Breast epithelium (tissue), 4 donors: ENCODE measurements around the gene BTF3. TPM values are rescaled to one million over a fixed set of nuclear protein-coding genes. Genes with fewer than 3 reads are reported as not detected.

Source experiments
- DNase-seq, 2 donors: peaks; one replicate each; pipeline ENCODE4 v3.0.0-alpha.2; 2019; ENCODE audit warnings: low spot score in 2 of 2
- H3K27ac ChIP-seq, 2 donors: fragments of 200-600 bp; sonication (generic) in 1 of 2; one replicate each; pipeline ENCODE4 v1.5.1; 2016 to 2019; ENCODE audit warnings: mild to moderate bottlenecking in 1 of 2
- H3K27me3 ChIP-seq, 2 donors: fragments of 200-600 bp; sonication (generic) in 1 of 2; one replicate each; pipeline versions ENCODE4 v1.5.1 to v1.6.0; 2017 to 2019; ENCODE audit warnings: control low read depth in 1 of 2, mild to moderate bottlenecking in 1 of 2
- H3K36me3 ChIP-seq: fragments of 200-600 bp; one replicate; pipeline ENCODE4 v1.5.1; 2019
- H3K4me1 ChIP-seq, 2 donors: fragments of 200-600 bp; sonication (generic); one replicate each; pipeline ENCODE4 v1.5.1; 2016 to 2019; ENCODE audit warnings: control low read depth in 1 of 2
- H3K4me3 ChIP-seq, 3 donors: fragments of 200-600 bp; sonication (generic); 1 replicate in 2 of 3; 2 replicates in 1 of 3; pipeline ENCODE4 v1.5.1; 2016 to 2019; ENCODE audit warnings: mild to moderate bottlenecking in 3 of 3, moderate library complexity in 2 of 3
- H3K9me3 ChIP-seq, 2 donors: fragments of 200-600 bp; sonication (generic) in 1 of 2; one replicate each; pipeline ENCODE4 v1.5.1; 2016 to 2019; ENCODE audit warnings: control low read depth in 1 of 2
- POLR2A ChIP-seq: fragments of 450-650 bp; IDR thresholded peaks from one replicate; pipeline ENCODE4 v1.6.1; 2016; ENCODE audit warnings: antibody characterized with exemption, mild to moderate bottlenecking, moderate library complexity
- POLR2AphosphoS5 ChIP-seq, 3 donors: sonication (generic); formaldehyde crosslinking; IDR thresholded peaks; one replicate each; pipeline ENCODE4 v1.6.1; 2017; ENCODE audit warnings: antibody characterized with exemption in 3 of 3
- intact Hi-C: fragments of 100-400 bp; cut with DNase I; formaldehyde crosslinking; loops from one replicate; pipeline ENCODE4 v1.15.1; 2023; ENCODE audit warnings: low total_unique reads
- total RNA-seq, 3 donors: library from RNA; depleted of rRNA; stranded (reverse); fragments of >200 nt; gene quantifications; one replicate each; pipeline ENCODE4 v1.1.0, GENCODE V29; 2016
- TF ChIP-seq, protein P1 (sequence below), 3 donors: fragments of 450-650 bp; IDR thresholded peaks; one replicate each; pipeline ENCODE4 v1.5.1; 2016 to 2017; ENCODE audit warnings: antibody characterized with exemption in 3 of 3, mild to moderate bottlenecking in 3 of 3, moderate library complexity in 3 of 3

Gene BTF3
- 100 to 1,000 TPM; 503 to 575 (median 519) TPM for total RNA-seq

GRCh38 chr5:73498057-73498992 is at the start of gene BTF3:
Gene BTF3 (plus strand): TSS chr5:73498442. CDS start chr5:73498668, 226 bp downstream.
- Histone ChIP-seq H3K9me3 (no peaks in the 10 kb centered on the region), H3K36me3 (no peaks in the 10 kb centered on the region), H3K27ac (peak within 1 kb of the TSS; percentile 97 to 99), H3K4me1 (peaks cover 2 to 15% of the 10 kb centered on the region in 2 donors), H3K4me3 (peak within 1 kb of the TSS; percentile 91 to 98 (median 97)), H3K27me3 (no peaks in the 10 kb centered on the region)
- peak; percentile 93 to 94 for DNase-seq
- intact Hi-C loops = no loop called here
- TF ChIP-seq, protein P1, sequence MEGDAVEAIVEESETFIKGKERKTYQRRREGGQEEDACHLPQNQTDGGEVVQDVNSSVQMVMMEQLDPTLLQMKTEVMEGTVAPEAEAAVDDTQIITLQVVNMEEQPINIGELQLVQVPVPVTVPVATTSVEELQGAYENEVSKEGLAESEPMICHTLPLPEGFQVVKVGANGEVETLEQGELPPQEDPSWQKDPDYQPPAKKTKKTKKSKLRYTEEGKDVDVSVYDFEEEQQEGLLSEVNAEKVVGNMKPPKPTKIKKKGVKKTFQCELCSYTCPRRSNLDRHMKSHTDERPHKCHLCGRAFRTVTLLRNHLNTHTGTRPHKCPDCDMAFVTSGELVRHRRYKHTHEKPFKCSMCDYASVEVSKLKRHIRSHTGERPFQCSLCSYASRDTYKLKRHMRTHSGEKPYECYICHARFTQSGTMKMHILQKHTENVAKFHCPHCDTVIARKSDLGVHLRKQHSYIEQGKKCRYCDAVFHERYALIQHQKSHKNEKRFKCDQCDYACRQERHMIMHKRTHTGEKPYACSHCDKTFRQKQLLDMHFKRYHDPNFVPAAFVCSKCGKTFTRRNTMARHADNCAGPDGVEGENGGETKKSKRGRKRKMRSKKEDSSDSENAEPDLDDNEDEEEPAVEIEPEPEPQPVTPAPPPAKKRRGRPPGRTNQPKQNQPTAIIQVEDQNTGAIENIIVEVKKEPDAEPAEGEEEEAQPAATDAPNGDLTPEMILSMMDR (IDR thresholded peaks at IDR 0.05) = peak in 1 of 3 donors; percentile 8
- TF ChIP-seq POLR2AphosphoS5 (IDR thresholded peaks at IDR 0.05) (peak; percentile 84 to 94 (median 89)), POLR2A (peak; percentile 87)

DNA sequence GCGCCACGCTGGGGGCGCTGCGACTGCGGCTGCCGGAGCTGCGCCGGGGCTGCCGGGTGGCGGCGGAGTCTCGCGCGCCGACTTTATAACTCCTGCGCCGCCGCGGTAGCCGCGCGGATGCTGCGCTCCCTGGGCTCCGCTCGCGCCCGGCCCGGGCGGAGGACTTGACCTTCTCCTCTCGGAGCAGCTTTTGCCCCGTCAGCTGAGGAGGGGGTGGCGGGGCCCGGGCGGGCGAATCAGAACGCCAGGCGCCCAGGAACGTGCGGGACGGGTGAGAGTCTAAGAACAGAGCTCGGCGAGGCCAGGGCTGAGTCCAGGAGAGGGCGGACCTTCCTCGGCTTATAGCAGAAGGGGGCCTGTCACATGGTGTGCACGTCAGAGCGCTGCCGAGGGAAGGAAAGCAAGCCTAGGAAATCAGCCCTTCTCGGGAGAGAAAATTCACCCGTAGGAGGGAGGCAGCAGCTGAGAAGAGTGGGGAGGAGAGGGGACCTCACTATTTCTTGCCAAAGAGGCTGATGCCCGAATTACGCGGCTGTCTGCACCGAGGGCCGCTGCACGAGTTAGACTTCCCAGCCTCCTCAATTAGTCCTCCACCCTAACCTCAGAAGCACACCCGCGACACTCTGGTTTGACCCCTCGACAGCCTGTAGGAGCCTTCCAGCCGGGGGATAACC is 49.6 kb upstream of the BTF3 start, which contains the start of gene FOXD1:
TSS of gene FOXD1 (minus strand) at position 315 of the 674 bp plus-strand sequence. CDS start 415 bp downstream, outside the sequence.
- intact Hi-C loops = no loop called here
- no peaks in the 10 kb centered on the region for H3K9me3 ChIP-seq
- TF ChIP-seq POLR2AphosphoS5 (IDR thresholded peaks at IDR 0.05) = peak in 1 of 3 donors; percentile 23
- TF ChIP-seq POLR2A = no peak
- H3K27ac ChIP-seq = peak within 1 kb of the TSS in 1 of 2 donors; percentile 39
- H3K4me1 ChIP-seq = peaks cover 0 to 7% of the 10 kb centered on the region in 2 donors
- H3K4me3 ChIP-seq = peak within 1 kb of the TSS; percentile 38 to 68 (median 42)
- no peak for DNase-seq
- no peaks in the 10 kb centered on the region for H3K36me3 ChIP-seq
- peaks cover 9 to 86% of the 10 kb centered on the region in 2 donors for H3K27me3 ChIP-seq

DNA sequence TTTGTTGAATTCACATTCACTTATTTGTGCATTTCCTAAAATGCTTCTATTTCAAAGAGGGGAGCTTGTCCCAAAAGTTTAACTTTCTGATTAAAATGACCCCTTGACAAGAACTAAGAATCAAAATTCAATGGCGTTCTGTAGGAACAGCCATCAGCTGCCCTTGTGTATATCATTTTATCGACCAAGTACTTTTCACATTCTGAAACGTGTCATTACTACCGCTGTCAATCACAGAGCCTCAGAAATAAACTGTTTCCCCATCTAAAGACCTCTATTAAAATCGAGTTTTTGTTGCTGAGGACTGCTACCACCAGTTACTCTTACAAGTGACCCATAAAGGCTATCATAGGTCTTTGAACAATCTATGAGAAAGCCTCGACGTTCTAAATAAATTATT is 48.1 kb upstream of the BTF3 start:
- Histone ChIP-seq H3K4me3 (no peak overlapping the region), H3K9me3 (no peaks in the 10 kb centered on the region), H3K36me3 (no peaks in the 10 kb centered on the region), H3K4me1 (peaks cover 0 to 7% of the 10 kb centered on the region in 2 donors), H3K27ac (no peak overlapping the region), H3K27me3 (peaks cover 4 to 80% of the 10 kb centered on the region in 2 donors)
- TF ChIP-seq, protein P1 (IDR thresholded peaks at IDR 0.05) = no peak
- TF ChIP-seq POLR2AphosphoS5 (IDR thresholded peaks at IDR 0.05) (no peak), POLR2A (no peak)
- intact Hi-C loops = no loop called here
- DNase-seq = no peak

DNA sequence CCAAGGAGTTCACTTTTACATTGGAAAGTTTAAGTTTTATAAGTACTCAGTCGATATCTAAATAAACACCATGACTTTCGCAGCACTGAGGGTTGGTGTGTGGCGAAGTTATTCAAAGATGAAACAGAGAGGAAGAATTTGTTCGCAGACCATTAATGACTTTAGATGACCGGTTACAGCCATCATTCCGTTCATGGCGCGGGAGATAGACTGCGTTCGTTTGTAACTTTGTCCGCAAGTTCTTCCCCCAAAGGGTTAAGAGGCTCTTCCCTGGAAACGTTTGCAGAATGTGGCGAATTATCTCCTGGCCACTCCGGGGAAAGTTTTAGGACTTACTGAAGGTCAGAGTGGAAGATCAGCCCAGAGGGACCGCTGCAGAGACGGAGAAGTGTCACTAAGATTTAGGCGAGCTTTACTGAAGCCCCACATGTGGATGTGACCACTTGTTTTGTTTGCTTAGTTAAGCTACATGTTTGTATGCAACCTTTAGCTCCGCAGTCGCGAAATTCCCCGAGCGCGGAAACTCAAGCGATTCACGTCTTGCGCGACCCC is 47.5 kb upstream of the BTF3 start:
- intact Hi-C loops = no loop called here
- DNase-seq = no peak
- H3K9me3 ChIP-seq = no peaks in the 10 kb centered on the region
- TF ChIP-seq, protein P1 (IDR thresholded peaks at IDR 0.05) = no peak
- no peak for TF ChIP-seq POLR2AphosphoS5 (IDR thresholded peaks at IDR 0.05)
- peaks cover 0 to 7% of the 10 kb centered on the region in 2 donors for H3K4me1 ChIP-seq
- no peaks in the 10 kb centered on the region for H3K36me3 ChIP-seq
- H3K27me3 ChIP-seq = peaks cover 4 to 74% of the 10 kb centered on the region in 2 donors
- H3K4me3 ChIP-seq = peak overlapping the region in 1 of 3 donors; percentile 49
- H3K27ac ChIP-seq = no peak overlapping the region
